HG03066 (cell line): ENCODE measurements around the gene CFAP299.
"Not testable (repeated sequence)": the region's sequence is repeated elsewhere in the genome, so short reads cannot be mapped to it uniquely, and the experiment has no call there.

Source experiments
- ATAC-seq: cut with Tn5 transposase; IDR thresholded peaks from one replicate; pipeline ENCODE4 v1.9.1; 2021; ENCODE audit warnings: low read depth; ENCODE audit not compliant: unreplicated experiment

Gene CFAP299

DNA sequence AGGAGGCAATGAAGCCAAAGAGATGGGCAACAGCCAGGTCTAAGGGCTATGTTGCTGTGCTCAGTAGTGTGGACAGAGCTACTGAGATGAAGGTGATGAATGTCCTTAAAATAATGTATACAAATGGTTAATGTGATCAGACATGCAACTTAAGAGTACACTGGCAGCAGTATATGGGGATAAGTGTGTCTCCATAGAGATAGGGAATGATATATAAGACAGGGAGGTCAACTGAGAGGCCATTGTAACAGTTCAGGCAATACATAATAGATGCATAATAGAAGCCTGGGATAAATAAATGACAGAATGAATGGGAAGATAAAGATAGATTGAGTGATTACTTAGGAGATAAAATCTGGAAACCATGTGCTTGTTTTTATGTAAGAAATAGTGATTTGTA lies 250.0 kb downstream of the CFAP299 start:
- ATAC-seq, result no peak

GRCh38 chr4:80586716-80587115 lies 251.2 kb downstream of the CFAP299 start:
- no peak for ATAC-seq

DNA sequence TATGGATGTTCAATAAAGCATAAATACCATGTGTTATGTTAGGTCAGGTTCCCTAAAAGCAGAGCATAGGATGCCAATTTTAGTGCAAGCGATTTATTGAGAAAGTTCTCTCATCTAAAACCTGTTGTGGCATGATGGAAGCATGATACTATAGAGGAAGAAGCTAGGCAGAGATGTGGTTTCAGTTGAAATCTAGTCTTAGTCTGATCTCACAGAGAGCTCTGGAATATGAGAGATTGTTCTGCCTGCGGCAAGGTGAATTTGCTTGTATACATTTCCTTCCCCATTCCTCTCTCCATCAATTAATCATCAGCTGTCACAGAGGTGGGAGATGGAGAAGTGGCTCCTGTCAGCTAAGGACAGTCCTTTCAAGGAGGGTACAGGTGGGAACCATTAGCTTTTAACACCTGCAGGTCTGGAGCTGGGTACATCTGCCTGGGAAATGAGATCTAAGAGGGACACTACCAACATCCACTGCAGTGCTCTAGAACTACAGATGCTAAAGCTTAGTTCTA lies 252.4 kb downstream of the CFAP299 start:
- ATAC-seq, result no peak

- ATAC-seq, result peak; percentile 83
Observed at GRCh38 chr4:80592950-80593349, 257.4 kb downstream of the CFAP299 start.

DNA sequence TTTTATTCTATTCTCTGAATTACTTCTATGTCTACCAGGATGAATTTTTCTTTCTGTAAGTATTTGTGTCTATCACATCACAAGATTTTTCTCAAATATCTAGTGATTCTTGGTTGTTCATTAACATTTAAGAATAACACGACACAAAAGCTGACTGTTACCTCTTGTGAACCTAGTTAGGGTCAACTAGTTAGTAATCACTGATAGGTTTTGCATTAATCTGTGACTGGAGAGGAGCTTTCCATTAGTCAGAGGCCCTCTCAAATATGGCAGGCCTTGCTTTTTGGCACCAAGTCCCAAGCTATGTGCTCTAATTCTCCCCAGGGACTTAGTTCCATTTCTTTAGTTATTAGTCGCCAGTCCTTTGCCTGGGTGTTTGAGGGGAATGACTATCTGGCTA lies 259.2 kb downstream of the CFAP299 start:
- ATAC-seq, result no peak

- no peak for ATAC-seq
Observed at GRCh38 chr4:80608281-80608980, 272.9 kb downstream of the CFAP299 start.

DNA sequence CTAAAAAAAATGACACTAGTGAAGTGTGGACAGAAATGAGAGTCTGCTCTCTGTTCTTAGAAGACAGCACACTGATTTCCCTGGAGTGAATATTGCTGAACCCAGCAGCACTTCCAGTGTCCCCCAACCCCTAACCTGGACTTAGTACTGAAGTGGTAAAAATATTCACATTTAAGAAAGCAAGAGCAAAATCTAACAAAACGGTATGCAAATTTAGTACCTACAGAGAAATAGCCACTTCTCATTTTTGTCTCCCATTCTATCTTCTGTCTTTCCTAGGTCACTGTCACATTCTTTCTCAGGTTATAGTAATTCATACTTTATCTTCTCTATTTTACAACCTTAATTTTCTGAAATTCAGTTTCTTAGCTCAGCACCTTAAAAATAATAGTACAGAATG lies 274.7 kb downstream of the CFAP299 start:
- peak; percentile 27 for ATAC-seq

DNA sequence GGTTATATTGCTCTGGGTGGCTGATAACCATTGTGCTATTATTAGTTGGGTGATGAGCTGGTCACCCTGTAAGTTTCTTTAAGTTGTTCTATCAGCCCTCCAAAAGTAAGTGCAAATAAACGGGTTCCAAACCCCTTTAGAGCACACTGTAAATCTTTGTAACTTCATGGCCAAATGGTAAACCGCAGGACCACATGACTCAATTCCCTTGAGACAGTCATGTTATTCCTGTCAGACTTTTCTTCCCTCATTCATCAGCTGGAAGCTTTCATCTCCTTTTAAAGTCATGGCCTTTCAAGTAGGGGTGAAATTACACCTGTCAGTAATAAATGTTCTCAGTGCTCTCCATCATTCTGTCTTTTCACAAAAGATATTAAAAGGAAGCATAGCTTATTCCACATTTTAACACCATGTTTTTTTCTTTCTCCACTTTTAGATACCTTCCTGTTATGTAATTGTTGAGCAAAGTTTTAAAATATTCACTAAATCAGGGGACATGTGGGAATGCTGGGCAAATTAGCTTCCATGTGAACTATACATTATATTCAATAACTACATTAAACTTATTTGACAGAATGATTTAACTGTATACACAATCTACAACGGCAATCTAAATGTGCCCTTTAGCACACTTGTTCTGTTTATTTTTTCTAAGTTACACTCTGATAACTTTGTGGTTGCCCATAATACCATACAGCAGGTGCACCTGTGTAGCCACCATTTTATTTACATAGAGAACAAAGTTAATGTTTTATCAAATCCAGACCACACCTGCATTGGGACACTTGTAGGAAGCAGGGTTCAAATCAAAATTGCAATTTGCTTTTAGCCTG lies 275.5 kb downstream of the CFAP299 start:
- ATAC-seq, result peak; percentile 91

DNA sequence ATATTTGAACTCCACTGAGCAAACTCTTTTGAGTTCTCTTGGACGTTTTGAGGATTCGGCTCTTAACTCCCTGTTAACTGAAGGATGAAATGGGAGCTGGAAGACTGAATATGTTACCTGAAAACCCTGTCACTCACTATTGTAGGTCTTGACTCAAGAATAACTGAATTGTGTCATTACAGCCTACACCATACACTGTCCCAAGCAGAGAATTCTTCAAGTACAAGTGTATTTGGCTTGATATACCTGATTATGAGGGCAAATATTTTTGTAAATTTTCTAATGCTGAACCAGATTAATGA lies 276.1 kb downstream of the CFAP299 start:
- ATAC-seq, result no peak

GRCh38 chr4:80613470-80613869 lies 277.9 kb downstream of the CFAP299 start:
- ATAC-seq, result no peak

DNA sequence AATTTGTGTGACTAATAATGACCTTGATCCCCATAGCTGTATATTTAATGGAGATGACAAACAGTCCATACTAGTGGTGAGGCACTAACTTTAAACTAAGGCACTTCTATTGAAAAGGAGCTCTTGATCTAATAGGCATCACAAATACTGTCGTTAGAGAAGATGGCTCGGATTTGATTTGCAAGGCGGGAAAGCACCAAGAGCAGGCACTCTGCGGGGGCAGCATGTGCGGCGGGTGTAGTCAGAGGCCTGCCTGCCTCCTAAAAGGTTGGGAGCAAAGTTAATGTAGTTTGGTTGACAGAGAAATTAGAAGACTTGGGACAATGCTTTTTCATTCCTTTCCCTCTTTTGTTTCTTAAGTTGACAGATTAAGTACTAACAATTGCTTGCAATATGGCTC lies 278.8 kb downstream of the CFAP299 start:
- no peak for ATAC-seq

- no peak for ATAC-seq
Observed at GRCh38 chr4:80615099-80615498, 279.6 kb downstream of the CFAP299 start.

DNA sequence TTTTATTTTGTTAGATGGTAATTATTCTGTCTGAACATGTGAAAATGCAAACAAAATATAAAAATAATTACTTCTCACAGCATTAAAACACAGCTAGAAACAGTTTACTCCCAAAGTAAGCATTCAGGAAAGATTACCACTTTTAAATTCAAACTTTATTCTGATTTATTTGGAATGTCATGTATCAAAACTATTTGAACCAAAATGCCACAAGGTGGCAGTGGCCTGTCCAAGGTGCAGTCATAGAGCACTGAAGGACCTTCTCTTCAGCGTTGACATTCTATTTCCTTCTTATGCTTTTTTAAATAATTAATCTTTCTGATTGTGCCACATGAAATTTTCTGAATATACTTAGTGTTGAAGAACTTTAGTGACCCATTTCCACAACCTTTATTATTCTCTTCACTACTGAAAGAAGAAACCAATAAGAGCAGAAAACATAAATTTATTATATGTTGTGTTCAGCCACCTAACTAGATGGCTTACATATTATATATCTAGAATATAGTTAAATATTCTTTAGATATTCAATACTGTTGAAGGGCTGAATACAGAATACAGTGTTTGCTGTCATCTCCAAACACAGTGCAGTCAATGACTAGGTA lies 283.6 kb downstream of the CFAP299 start:
- no peak for ATAC-seq

GRCh38 chr4:80631861-80632260 lies 296.3 kb downstream of the CFAP299 start:
- ATAC-seq, result no peak

DNA sequence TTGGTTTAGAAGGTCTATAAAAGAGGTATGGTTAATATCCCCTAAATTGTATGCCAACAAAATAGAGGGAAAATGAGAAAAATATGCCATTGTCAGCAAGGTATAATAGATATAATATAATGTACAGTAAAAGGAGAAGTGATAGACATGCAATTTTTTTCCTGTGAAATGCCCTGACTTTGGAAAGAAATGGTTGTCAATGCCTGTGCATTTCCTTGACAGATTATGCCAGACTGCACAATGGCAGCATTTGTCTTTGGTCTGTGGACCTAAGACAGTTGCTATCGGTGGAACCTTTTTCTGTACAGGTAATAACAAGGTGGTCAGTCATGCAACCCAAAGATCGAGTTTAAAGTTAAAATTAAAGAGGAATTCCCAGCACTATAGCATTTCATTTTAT lies 301.7 kb downstream of the CFAP299 start:
- no peak for ATAC-seq

DNA sequence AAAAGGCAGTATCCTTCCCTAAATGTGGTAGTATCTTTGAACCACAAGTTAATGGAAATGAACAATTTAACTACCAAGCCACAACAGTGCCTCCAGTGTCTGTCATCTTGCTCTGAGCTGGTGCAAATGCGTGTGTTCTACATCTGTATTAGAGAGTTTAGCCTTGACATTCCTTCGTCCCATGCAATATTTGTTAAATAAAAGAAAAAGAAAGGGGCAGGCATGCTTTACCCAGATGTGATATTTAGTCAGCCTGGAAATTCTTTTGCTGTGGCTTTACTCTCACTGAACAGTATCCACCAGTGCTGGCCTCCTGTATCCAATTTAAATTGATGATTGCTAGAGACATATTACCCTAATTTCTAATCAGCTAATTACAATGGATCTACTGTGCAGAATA lies 310.5 kb downstream of the CFAP299 start:
- no peak for ATAC-seq

- no peak for ATAC-seq
Observed at GRCh38 chr4:80655662-80656061, 320.1 kb downstream of the CFAP299 start.

DNA sequence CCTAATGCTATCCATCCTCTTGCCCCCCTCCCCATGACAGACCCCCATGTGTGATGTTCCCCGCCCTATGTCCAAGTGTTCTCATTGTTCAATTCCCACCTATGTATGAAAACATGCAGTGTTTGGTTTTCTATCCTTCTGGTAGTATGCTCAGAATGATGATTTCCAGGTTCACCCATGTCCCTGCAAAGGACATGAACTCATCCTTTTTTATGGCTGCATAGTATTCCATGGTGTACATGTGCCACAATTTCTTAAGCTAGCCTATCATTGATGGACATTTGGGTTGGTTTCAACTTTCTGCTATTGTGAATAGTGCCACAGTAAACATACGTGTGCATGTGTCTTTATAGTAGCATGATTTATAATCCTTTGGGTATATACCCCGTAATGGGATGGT lies 334.6 kb downstream of the CFAP299 start:
- not testable (repeated sequence) for ATAC-seq

DNA sequence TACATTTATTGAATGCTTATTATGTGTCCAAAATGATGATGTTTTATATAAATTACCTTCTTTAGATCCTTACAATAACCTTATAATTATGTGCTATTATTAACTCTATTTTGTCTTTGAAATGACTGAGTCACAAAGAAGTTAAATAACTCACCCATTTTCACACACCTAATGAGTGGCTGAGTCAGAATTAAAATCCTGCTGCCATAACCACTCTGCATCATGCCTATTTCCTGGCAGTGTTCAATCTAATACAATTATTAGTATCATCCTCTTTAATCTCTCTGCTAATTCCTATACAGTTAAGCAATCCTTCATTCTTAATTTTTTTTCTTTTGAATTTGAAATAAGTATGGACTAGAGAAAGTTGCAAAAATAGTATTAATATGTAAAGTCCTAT lies 342.9 kb downstream of the CFAP299 start:
- ATAC-seq, result no peak

- ATAC-seq, result no peak
Observed at GRCh38 chr4:80680934-80681333, 345.4 kb downstream of the CFAP299 start.

DNA sequence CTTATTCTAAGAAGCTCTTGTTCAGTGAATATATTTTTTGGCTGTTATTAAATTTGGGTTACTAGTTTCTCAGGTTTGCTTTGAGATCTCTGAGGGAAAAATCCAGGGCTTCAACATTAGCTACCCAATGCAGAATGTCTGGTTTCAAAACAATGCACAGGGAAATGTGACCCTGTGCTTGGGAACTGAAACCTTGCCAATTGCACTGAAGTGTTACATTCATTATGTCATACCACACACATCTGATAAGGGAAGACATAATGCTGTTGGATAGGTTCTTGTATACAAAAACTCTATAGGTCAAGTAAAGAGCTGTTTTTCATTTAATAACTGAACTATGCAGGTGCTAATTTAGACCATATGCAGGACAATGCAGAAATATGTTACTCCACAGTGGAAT lies 349.7 kb downstream of the CFAP299 start:
- ATAC-seq, result no peak

DNA sequence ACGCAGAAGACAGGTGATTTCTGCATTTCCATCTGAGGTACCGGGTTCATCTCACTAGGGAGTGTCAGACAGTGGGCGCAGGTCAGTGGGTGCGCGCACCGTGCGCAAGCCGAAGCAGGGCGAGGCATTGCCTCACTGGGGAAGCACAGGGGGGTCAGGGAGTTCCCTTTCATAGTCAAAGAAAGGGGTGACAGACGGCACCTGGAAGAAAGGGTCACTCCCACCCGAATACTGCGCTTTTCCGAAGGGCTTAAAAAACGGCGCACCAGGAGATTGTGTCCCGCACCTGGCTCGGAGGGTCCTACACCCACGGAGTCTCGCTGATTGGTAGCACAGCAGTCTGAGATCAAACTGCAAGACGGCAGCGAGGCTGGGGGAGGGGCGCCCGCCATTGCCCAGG lies 352.2 kb downstream of the CFAP299 start:
- ATAC-seq, result not testable (repeated sequence)
